ENCODE data around the gene RAMP1. TPM values are rescaled to one million over a fixed set of nuclear protein-coding genes. Genes with fewer than 3 reads are reported as not detected.

The RAMP1 gene
- total RNA-seq, 1 donor from 2014 or later: 3.9 TPM

DNA sequence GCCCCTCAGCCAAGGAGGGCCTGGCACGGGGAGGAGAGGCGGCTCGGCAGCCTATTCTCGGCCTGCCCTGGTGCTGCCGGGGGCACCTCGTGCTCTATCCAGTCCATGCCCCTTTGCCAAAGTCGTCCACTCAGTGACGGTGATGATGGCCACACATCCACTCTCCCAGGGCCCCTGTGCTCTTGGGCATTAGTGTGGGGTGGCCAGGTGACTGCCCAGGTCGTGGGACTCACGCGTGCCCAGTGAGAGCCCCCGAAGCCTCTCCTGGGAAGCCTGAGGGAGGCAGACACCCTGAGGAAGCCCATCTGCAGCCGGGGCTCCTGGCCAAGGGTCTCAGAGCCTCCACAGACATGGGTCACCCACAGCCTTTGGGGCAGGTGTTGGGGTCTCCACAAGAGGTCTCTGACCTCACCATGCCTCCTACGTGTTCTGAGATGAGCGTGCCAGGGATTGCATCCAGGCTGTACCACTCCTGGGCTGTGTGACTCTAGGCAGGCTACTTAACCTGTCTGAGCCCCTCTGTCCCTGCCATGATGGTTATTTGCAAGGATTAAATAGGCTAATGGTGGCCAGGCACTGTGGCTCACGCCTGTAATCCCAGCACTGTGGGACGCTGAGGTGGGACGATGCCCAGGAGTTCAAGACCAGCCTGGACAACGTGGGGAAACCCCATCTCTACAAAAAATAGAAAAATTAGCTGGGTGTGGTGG is 12.9 kb downstream of the RAMP1 start:
- no peaks in the 10 kb centered on the region for H3K9me3 Mint-ChIP-seq
- ChIA-PET CTCF (no interaction called here), POLR2A (no interaction called here)

DNA sequence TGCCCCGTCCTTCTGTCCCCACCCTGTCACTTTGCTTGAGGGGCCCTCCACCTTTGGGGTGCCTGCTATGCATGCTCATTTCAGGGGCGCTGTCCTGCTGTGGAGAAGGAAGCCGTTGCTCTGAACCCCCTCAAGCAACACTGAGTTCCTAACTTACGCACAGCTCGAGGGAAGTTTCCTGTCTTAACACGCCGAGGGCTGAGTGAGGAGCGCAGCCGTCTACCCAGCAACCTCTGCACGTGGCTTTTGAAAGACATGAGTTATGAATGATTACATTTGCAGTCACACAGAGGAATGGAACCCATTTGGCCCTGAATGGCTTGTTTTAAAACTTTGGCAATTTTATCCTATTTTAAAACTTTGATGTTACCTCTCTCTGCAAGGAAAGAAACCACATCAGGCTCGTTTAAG is 14.0 kb downstream of the RAMP1 start:
- CTCF ChIA-PET: no interaction called here
- ATAC-seq (ENCODE audit: low read depth): no peak

More for the DNA sequence above, 12.9 kb downstream of the RAMP1 start:
- peak; percentile 10 for DNase-seq
- Mint-ChIP-seq H3K4me3 (no peak overlapping the region), H3K27me3 (peaks cover 35% of the 10 kb centered on the region), H3K27ac (no peak overlapping the region), H3K36me3 (ENCODE audit: low read depth) (no peaks in the 10 kb centered on the region), H3K4me1 (peaks cover 16% of the 10 kb centered on the region)
- TF ChIP-seq, protein P1, sequence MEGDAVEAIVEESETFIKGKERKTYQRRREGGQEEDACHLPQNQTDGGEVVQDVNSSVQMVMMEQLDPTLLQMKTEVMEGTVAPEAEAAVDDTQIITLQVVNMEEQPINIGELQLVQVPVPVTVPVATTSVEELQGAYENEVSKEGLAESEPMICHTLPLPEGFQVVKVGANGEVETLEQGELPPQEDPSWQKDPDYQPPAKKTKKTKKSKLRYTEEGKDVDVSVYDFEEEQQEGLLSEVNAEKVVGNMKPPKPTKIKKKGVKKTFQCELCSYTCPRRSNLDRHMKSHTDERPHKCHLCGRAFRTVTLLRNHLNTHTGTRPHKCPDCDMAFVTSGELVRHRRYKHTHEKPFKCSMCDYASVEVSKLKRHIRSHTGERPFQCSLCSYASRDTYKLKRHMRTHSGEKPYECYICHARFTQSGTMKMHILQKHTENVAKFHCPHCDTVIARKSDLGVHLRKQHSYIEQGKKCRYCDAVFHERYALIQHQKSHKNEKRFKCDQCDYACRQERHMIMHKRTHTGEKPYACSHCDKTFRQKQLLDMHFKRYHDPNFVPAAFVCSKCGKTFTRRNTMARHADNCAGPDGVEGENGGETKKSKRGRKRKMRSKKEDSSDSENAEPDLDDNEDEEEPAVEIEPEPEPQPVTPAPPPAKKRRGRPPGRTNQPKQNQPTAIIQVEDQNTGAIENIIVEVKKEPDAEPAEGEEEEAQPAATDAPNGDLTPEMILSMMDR (IDR thresholded peaks at IDR 0.05): no peak
- no peak for ATAC-seq (ENCODE audit: low read depth)
- intact Hi-C loops (cut with micrococcal nuclease): no loop called here

DNA sequence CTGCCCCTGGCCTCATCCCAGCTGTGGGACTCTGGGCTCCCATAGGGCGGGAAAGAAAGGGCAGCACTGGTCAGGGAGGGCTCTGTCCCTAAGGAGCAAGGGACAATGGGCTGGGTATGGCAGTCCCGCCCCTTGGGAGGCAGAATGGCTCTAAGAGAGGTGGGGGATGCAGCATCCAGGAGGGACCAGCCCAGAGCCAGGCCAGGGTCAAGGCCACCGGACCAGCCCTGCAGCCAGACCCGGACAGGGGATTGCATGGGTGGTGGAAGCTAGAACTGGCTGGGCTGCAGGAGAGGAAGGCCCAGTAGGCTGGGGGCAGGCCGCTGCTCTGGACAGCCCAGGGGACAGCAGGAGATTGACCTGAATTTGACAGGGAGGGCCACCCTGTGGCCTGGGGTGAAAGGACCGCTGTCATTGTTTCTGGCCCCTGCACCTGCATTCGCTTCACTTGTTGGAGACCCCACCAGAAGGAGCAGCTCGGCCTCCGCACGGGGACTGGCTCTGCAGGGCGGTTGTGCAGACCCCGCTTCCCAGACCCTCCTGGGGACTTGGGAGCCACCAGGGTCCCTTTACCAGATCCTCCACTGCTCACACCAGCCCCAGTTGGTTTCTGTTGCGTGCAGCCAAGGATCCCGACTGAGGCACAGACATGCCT is 14.6 kb downstream of the RAMP1 start:
- Mint-ChIP-seq H3K27me3 (peaks cover 28% of the 10 kb centered on the region), H3K27ac (no peak overlapping the region), H3K36me3 (ENCODE audit: low read depth) (no peaks in the 10 kb centered on the region), H3K9me3 (no peaks in the 10 kb centered on the region), H3K4me3 (no peak overlapping the region), H3K4me1 (peaks cover 7% of the 10 kb centered on the region)
- DNase-seq (peak; percentile 11), ATAC-seq (ENCODE audit: low read depth) (no peak)
- TF ChIP-seq, protein P1 (IDR thresholded peaks at IDR 0.05): no peak
- intact Hi-C loops (cut with micrococcal nuclease): no loop called here
- ChIA-PET CTCF (no interaction called here), POLR2A (interaction anchor here (1.5 kb wide), 1 partner anchor 16 kb away, joined by 3 read pairs; no protein-coding TSS in a partner anchor)

More for the DNA sequence above, 14.0 kb downstream of the RAMP1 start:
- Mint-ChIP-seq H3K4me1 (peaks cover 13% of the 10 kb centered on the region), H3K27ac (no peak overlapping the region), H3K27me3 (peaks cover 33% of the 10 kb centered on the region), H3K9me3 (no peaks in the 10 kb centered on the region), H3K36me3 (ENCODE audit: low read depth) (no peaks in the 10 kb centered on the region), H3K4me3 (no peak overlapping the region)
- peak; percentile 10 for DNase-seq
- POLR2A ChIA-PET: interaction anchor here (0.5 kb wide), 1 partner anchor 20 kb away, joined by 4 read pairs; no protein-coding TSS in a partner anchor
- TF ChIP-seq, protein P1 (IDR thresholded peaks at IDR 0.05): no peak
- intact Hi-C loops (cut with micrococcal nuclease): no loop called here

DNA sequence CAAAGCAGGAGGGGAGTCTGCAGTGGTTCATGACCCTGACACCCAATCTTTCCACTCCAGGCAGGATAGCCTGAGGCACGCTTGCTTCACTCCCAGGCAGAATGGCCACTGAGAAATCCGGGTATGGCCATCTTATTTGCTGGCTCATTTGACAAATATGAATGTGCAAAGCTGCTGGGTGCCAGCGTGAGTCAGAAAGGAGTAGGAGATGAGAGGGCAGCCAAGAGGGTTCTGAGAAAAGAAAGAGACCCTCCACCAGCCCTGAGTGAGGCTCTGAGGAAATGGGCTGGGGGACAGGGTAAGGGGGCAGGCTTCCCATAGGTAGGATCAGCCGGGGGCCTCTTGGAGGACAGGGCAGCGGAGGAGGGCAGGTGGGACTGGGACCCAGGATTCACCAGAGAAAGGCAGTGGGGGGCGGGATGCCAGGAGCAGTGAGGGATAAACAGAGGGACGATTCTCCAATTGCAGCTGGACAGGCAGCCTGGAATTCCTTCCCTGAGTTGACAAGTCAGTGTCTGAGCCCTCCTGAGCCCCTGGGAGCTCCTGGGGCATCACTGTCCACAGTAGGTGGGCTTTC is 15.2 kb downstream of the RAMP1 start:
- Mint-ChIP-seq H3K9me3 (no peaks in the 10 kb centered on the region), H3K4me1 (peaks cover under 1% of the 10 kb centered on the region), H3K4me3 (no peak overlapping the region), H3K36me3 (ENCODE audit: low read depth) (no peaks in the 10 kb centered on the region), H3K27me3 (peaks cover 21% of the 10 kb centered on the region), H3K27ac (no peak overlapping the region)
- intact Hi-C loops (cut with micrococcal nuclease): no loop called here
- ATAC-seq (ENCODE audit: low read depth): no peak
- TF ChIP-seq, protein P1 (IDR thresholded peaks at IDR 0.05): no peak
- CTCF ChIA-PET: no interaction called here
- DNase-seq: peak; percentile 5
- POLR2A ChIA-PET: interaction anchor here (1.5 kb wide), 1 partner anchor 16 kb away, joined by 3 read pairs; no protein-coding TSS in a partner anchor

Data from activated B cell treated with CpG ODN at 0.5 μM for 24 hours (primary cell).